Measurements from ENCODE around the gene ZNF691.
A peak's percentile ranks its signal among the peaks of the same experiment; 100 is the strongest.
"Not testable (repeated sequence)": the region's sequence is repeated elsewhere in the genome, so short reads cannot be mapped to it uniquely, and the experiment has no call there.

ZNF691 gene

GRCh38 chr1:42832641-42833240, 13.7 kb upstream of the ZNF691 start:
- no peak for DNase-seq

- no peak for DNase-seq
Observed at GRCh38 chr1:42833981-42834380, 12.4 kb upstream of the ZNF691 start.

- no peak for DNase-seq
Observed at GRCh38 chr1:42834803-42835202, 11.6 kb upstream of the ZNF691 start.

- no peak for DNase-seq
Observed at GRCh38 chr1:42835422-42835821, 11.0 kb upstream of the ZNF691 start.

- DNase-seq, result no peak
Observed at GRCh38 chr1:42837709-42838108, 8.7 kb upstream of the ZNF691 start.

- DNase-seq, result no peak
Observed at GRCh38 chr1:42838482-42839190, 7.8 kb upstream of the ZNF691 start.

- no peak for DNase-seq
Observed at GRCh38 chr1:42841010-42841409, 5.4 kb upstream of the ZNF691 start.

GRCh38 chr1:42841440-42842147, 4.8 kb upstream of the ZNF691 start:
- no peak for DNase-seq

- DNase-seq, result peak; percentile 27
Observed at GRCh38 chr1:42844592-42845140, 1.7 kb upstream of the ZNF691 start.

- no peak for DNase-seq
Observed at GRCh38 chr1:42845193-42845592, 1.2 kb upstream of the ZNF691 start.

- no peak for DNase-seq
Observed at GRCh38 chr1:42845866-42846256, 552 bp upstream of the ZNF691 start.

GRCh38 chr1:42847111-42847595, 740 bp downstream of the ZNF691 start:
- DNase-seq, result no peak

GRCh38 chr1:42847721-42848460, 1.5 kb downstream of the ZNF691 start:
- no peak for DNase-seq

GRCh38 chr1:42848823-42849537, 2.6 kb downstream of the ZNF691 start:
- DNase-seq, result no peak

GRCh38 chr1:42849944-42850343, 3.5 kb downstream of the ZNF691 start:
- no peak for DNase-seq

- no peak for DNase-seq
Observed at GRCh38 chr1:42851420-42851819, 5.0 kb downstream of the ZNF691 start.

GRCh38 chr1:42851960-42852607, 5.7 kb downstream of the ZNF691 start:
- DNase-seq, result no peak

- DNase-seq, result no peak
Observed at GRCh38 chr1:42852608-42852980, 6.2 kb downstream of the ZNF691 start.

- no peak for DNase-seq
Observed at GRCh38 chr1:42853116-42853884, 6.9 kb downstream of the ZNF691 start.

GRCh38 chr1:42856554-42856953, 10.1 kb downstream of the ZNF691 start:
- not testable (repeated sequence) for DNase-seq

- not testable (repeated sequence) for DNase-seq
Observed at GRCh38 chr1:42859366-42859765, 13.0 kb downstream of the ZNF691 start.
